Panc1 (cell line): ENCODE measurements around the gene SAMD11. TPM values are rescaled to one million over a fixed set of nuclear protein-coding genes. Genes with fewer than 3 reads are reported as not detected.

Experiments
- ATAC-seq: fragments of 200-7000 bp; cut with Tn5 transposase; 2 replicates; pipeline ENCODE4 v1.9.1; 2020; ENCODE audit warnings: mild to moderate bottlenecking, moderate library complexity
- BruUV-seq: library from RNA; stranded (reverse); fragments of 400-500 nt; replicated peaks from 2 replicates; lab custom pipeline; 2021; lab: Mats Ljungman, UMichigan
- CTCF ChIA-PET: fragments of 300-600 bp; sonication (Branson Sonifier 250); formaldehyde crosslinking; loops from one replicate; lab custom pipeline; 2022; ENCODE audit warnings: antibody characterized with exemption; lab: Charles Lee
- POLR2A ChIA-PET: fragments of 300-600 bp; sonication (Branson Sonifier 250); formaldehyde crosslinking; loops from one replicate; lab custom pipeline; 2022; ENCODE audit warnings: antibody characterized with exemption; lab: Charles Lee
- DNase-seq: peaks from one replicate; pipeline ENCODE4 v3.0.0-alpha.2; 2010; ENCODE audit warnings: low read depth, low spot score
- H3K27ac ChIP-seq: 2 replicates; pipeline ENCODE4 v1.5.1; 2011; ENCODE audit warnings: mild to moderate bottlenecking, low read length, inconsistent platforms
- H3K27me3 ChIP-seq: fragments of 200-500 bp; sonication (Bioruptor generic); 2 replicates; pipeline ENCODE4 v1.6.0; 2014; ENCODE audit warnings: low read length, inconsistent platforms; ENCODE audit not compliant: control insufficient read depth, insufficient read depth
- H3K36me3 ChIP-seq: fragments of 200-500 bp; sonication (Bioruptor generic); 2 replicates; pipeline ENCODE4 v1.5.1; 2014; ENCODE audit warnings: inconsistent platforms, mild to moderate bottlenecking, low read length, moderate library complexity; ENCODE audit not compliant: control insufficient read depth, insufficient read depth
- H3K4me1 ChIP-seq: 2 replicates; pipeline ENCODE4 v1.5.1; 2011; ENCODE audit warnings: inconsistent platforms, mild to moderate bottlenecking, low read length, moderate library complexity; ENCODE audit not compliant: control insufficient read depth, insufficient read depth
- H3K4me3 ChIP-seq, 2 experiments: 2 replicates each; pipeline ENCODE4 v1.5.1; 2011 to 2012; ENCODE audit warnings: low read depth in 2 of 2, low read length in 2 of 2, mild to moderate bottlenecking in 2 of 2, inconsistent platforms in 1 of 2, moderate library complexity in 1 of 2
- H3K9me3 ChIP-seq: fragments of 200-500 bp; sonication (Bioruptor generic); 2 replicates; pipeline ENCODE4 v1.5.1; 2014; ENCODE audit warnings: low read depth, mild to moderate bottlenecking, inconsistent platforms, low read length, moderate library complexity; ENCODE audit not compliant: control insufficient read depth, insufficient read depth
- POLR2AphosphoS5 ChIP-seq: IDR thresholded peaks from 2 replicates; pipeline ENCODE4 v1.6.1; 2012; ENCODE audit warnings: mild to moderate bottlenecking, low read depth, low read length, moderate library complexity
- SIN3A ChIP-seq: IDR thresholded peaks from 2 replicates; pipeline ENCODE4 v1.6.1; 2012; ENCODE audit warnings: low read depth, mild to moderate bottlenecking, low read length, moderate library complexity, borderline replicate concordance; ENCODE audit not compliant: insufficient read depth
- TCF7L2 ChIP-seq: IDR thresholded peaks from 2 replicates; pipeline ENCODE4 v1.6.1; 2011; ENCODE audit warnings: mild to moderate bottlenecking, low read depth, low read length, inconsistent platforms
- in situ Hi-C: cut with HindIII; loops from 2 replicates; pipeline ENCODE4 v1.10.0; 2016; ENCODE audit warnings: low sequenced_read_pairs, low pct_unique_long_range_greater_than_20kb
- intact Hi-C: fragments of 100-400 bp; cut with micrococcal nuclease; formaldehyde crosslinking; loops from one replicate; pipeline ENCODE4 v1.10.0; 2022; ENCODE audit not compliant: unreplicated experiment
- total RNA-seq: library from RNA; stranded (reverse); gene quantifications from one replicate; pipeline ENCODE4 v1.2.1, GENCODE V29; 2021; ENCODE audit not compliant: unreplicated experiment
- TF ChIP-seq, protein P1 (sequence below): fragments of 450-650 bp; IDR thresholded peaks from 2 replicates; pipeline ENCODE4 v1.5.1; 2017; ENCODE audit warnings: mild to moderate bottlenecking
- TF ChIP-seq, protein P2 (sequence below), 2 experiments: IDR thresholded peaks; 2 replicates each; pipeline ENCODE4 v1.6.1; 2011 to 2012; ENCODE audit warnings: low read depth in 2 of 2, control low read depth in 1 of 2, low read length in 1 of 2, mild to moderate bottlenecking in 1 of 2, moderate library complexity in 1 of 2; ENCODE audit not compliant: insufficient read depth in 1 of 2

Gene SAMD11
- total RNA-seq, 1 experiment from 2014 or later, result 51.8 TPM

DNA sequence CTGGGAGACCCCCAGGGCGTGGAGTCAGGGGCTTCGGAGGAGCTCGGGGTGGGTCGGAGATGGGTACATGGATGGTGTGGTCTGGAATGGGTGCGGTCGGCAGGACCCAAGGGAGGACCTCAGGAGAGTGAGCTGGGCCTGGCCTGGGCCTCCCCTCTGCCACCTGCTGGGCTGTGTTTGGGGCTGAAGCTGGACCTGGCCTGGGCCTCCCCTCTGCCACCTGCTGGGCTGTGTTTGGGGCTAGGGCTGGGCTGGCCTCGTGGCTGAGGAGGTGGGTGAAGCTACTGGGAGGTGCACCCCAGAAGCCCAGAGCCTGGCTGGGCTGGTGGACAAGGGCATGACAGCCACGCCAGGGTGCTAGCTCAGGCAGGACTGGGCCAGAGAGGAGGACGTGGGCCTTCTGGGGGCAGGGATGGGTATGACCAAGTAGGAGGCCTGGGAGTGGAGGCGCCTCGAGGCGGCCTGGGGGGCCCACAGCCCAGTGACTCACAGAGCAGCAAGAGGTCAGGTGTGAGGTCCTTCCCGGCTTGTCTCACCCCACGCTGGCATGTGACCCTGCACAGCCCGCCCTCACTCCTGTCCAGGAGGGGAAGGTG lies 14.5 kb downstream of the SAMD11 start:
- no peaks in the 10 kb centered on the region for H3K36me3 ChIP-seq
- H3K27ac ChIP-seq, result peak overlapping the region; percentile 46
- no peak for TF ChIP-seq SIN3A
- TF ChIP-seq, protein P1, sequence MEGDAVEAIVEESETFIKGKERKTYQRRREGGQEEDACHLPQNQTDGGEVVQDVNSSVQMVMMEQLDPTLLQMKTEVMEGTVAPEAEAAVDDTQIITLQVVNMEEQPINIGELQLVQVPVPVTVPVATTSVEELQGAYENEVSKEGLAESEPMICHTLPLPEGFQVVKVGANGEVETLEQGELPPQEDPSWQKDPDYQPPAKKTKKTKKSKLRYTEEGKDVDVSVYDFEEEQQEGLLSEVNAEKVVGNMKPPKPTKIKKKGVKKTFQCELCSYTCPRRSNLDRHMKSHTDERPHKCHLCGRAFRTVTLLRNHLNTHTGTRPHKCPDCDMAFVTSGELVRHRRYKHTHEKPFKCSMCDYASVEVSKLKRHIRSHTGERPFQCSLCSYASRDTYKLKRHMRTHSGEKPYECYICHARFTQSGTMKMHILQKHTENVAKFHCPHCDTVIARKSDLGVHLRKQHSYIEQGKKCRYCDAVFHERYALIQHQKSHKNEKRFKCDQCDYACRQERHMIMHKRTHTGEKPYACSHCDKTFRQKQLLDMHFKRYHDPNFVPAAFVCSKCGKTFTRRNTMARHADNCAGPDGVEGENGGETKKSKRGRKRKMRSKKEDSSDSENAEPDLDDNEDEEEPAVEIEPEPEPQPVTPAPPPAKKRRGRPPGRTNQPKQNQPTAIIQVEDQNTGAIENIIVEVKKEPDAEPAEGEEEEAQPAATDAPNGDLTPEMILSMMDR, result peak; percentile 93
- TF ChIP-seq, protein P2, sequence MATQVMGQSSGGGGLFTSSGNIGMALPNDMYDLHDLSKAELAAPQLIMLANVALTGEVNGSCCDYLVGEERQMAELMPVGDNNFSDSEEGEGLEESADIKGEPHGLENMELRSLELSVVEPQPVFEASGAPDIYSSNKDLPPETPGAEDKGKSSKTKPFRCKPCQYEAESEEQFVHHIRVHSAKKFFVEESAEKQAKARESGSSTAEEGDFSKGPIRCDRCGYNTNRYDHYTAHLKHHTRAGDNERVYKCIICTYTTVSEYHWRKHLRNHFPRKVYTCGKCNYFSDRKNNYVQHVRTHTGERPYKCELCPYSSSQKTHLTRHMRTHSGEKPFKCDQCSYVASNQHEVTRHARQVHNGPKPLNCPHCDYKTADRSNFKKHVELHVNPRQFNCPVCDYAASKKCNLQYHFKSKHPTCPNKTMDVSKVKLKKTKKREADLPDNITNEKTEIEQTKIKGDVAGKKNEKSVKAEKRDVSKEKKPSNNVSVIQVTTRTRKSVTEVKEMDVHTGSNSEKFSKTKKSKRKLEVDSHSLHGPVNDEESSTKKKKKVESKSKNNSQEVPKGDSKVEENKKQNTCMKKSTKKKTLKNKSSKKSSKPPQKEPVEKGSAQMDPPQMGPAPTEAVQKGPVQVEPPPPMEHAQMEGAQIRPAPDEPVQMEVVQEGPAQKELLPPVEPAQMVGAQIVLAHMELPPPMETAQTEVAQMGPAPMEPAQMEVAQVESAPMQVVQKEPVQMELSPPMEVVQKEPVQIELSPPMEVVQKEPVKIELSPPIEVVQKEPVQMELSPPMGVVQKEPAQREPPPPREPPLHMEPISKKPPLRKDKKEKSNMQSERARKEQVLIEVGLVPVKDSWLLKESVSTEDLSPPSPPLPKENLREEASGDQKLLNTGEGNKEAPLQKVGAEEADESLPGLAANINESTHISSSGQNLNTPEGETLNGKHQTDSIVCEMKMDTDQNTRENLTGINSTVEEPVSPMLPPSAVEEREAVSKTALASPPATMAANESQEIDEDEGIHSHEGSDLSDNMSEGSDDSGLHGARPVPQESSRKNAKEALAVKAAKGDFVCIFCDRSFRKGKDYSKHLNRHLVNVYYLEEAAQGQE (IDR thresholded peaks at IDR 0.05; ENCODE audit: insufficient read depth in 1 of 2, low read depth in 2 of 2, low read length in 1 of 2), result 0 out of 4 replicates have a peak, but pooled peaks of 1 of the 2 experiments have one; percentile 43
- no peak for TF ChIP-seq POLR2AphosphoS5
- no peak for TF ChIP-seq TCF7L2
- H3K27me3 ChIP-seq, result no peaks in the 10 kb centered on the region
- intact Hi-C loops, result no loop called here
- H3K9me3 ChIP-seq, result no peaks in the 10 kb centered on the region
- CTCF ChIA-PET, result interaction anchor here (0.7 to 1.5 kb wide), 5 partner anchors 8 to 34 kb away, joined by 3 to 10 read pairs (median 3); no protein-coding TSS in a partner anchor
- no peak for DNase-seq
- H3K4me3 ChIP-seq, result no peak overlapping the region
- BruUV-seq, result no TSS peak
- ATAC-seq, result peak; percentile 58
- in situ Hi-C loops, result no loop called here
- POLR2A ChIA-PET, result no interaction called here
- H3K4me1 ChIP-seq, result peaks cover 47% of the 10 kb centered on the region

DNA sequence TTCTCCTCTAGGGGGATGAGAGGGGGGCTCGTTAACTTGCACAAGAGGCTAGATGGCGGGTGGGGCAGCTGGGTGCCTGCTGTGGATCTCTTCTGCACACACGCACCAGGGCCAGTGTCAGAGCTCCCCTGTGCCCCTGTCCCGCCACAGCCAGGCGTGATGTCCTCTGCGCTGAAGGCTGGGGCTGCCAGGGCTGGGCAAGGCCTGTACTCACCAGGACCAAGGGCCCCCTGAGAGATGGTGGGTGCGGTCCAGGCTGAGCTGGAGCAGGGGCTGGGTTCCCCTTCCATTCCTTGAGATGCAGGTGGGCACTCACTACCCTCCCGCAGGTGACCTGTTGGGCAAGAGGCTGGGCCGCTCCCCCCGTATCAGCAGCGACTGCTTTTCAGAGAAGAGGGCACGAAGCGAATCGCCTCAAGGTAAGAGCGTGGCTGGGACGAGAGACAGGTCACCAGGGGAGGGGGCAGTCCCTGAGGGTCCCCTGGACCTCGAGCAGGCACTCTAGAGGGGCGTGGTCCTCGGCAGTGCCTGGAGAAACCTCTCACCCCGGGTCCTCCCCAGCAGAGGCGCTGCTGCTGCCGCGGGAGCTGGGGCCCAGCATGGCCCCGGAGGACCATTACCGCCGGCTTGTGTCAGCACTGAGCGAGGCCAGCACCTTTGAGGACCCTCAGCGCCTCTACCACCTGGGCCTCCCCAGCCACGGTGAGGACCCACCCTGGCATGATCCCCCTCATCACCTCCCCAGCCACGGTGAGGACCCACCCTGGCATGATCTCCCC lies 15.2 kb downstream of the SAMD11 start:
- no peak for DNase-seq
- in situ Hi-C loops, result no loop called here

More for the DNA sequence above, 15.2 kb downstream of the SAMD11 start:
- intact Hi-C loops, result no loop called here
- Histone ChIP-seq H3K4me3 (no peak overlapping the region), H3K36me3 (no peaks in the 10 kb centered on the region), H3K27ac (peak overlapping the region; percentile 46), H3K4me1 (peaks cover 51% of the 10 kb centered on the region), H3K27me3 (no peaks in the 10 kb centered on the region), H3K9me3 (no peaks in the 10 kb centered on the region)
- POLR2A ChIA-PET, result no interaction called here
- no peak for TF ChIP-seq SIN3A
- TF ChIP-seq, protein P1, result peak; percentile 19; the same call in 1 of the 2 replicates
- no peak for ATAC-seq
- CTCF ChIA-PET, result interaction anchor here (0.6 to 1.5 kb wide), 6 partner anchors 7 to 37 kb away, joined by 3 to 10 read pairs (median 3); no protein-coding TSS in a partner anchor
- no TSS peak for BruUV-seq
